HEK293 (cell line): ENCODE results near the gene ZSCAN10.

Experiments used
- CTCF ChIA-PET: fragments of 350-600 bp; formaldehyde crosslinking; extraction: SDS; loops from one replicate; lab custom pipeline; 2021; ENCODE audit warnings: antibody characterized with exemption; lab: Yijun Ruan, JAX
- POLR2A ChIA-PET: fragments of 300-600 bp; formaldehyde crosslinking; extraction: SDS; loops from one replicate; lab custom pipeline; 2020; ENCODE audit warnings: antibody characterized with exemption, inconsistent platforms; lab: Yijun Ruan, JAX
- H3K27ac ChIP-seq: fragments of 200-500 bp; sonication (Bioruptor generic); 2 replicates; pipeline ENCODE4 v1.5.1; 2014; ENCODE audit warnings: low read depth, low read length, control low read depth, inconsistent platforms; ENCODE audit errors: extremely low read depth
- H3K36me3 ChIP-seq, 2 experiments: fragments of 200-500 bp in 1 of 2; sonication (Bioruptor generic) in 1 of 2; 1 replicate in 1 of 2; 2 replicates in 1 of 2; pipeline ENCODE4 v1.5.1; 2014 to 2017; ENCODE audit warnings: inconsistent platforms in 2 of 2, low read length in 2 of 2; ENCODE audit not compliant: control insufficient read depth in 2 of 2, insufficient read depth in 1 of 2
- H3K4me1 ChIP-seq: fragments of 200-500 bp; sonication (Bioruptor generic); 2 replicates; pipeline ENCODE4 v1.5.1; 2014; ENCODE audit warnings: mild to moderate bottlenecking, low read length, inconsistent platforms; ENCODE audit not compliant: control insufficient read depth, insufficient read depth
- H3K4me3 ChIP-seq: 2 replicates; pipeline ENCODE4 v1.5.1; 2011; ENCODE audit warnings: low read depth, mild to moderate bottlenecking, control low read depth, low read length, moderate library complexity
- H3K9me3 ChIP-seq: fragments of 200-500 bp; sonication (Bioruptor generic); 2 replicates; pipeline ENCODE4 v1.5.1; 2014; ENCODE audit warnings: low read depth, low read length, inconsistent platforms; ENCODE audit not compliant: control insufficient read depth, insufficient read depth
- CTCF ChIP-seq: fragments of 450-650 bp; formaldehyde crosslinking; IDR thresholded peaks from 2 replicates; pipeline ENCODE4 v1.5.1; 2016; ENCODE audit warnings: missing biosample characterization, missing genetic modification characterization
- GLIS1 ChIP-seq: fragments of 450-650 bp; formaldehyde crosslinking; IDR thresholded peaks from 2 replicates; pipeline ENCODE4 v1.5.1; 2016; ENCODE audit warnings: missing biosample characterization, missing genetic modification characterization
- GLIS2 ChIP-seq: fragments of 450-650 bp; formaldehyde crosslinking; IDR thresholded peaks from 2 replicates; pipeline ENCODE4 v1.5.1; 2016; ENCODE audit warnings: missing biosample characterization, missing genetic modification characterization
- HOXA7 ChIP-seq: sonication (generic); formaldehyde crosslinking; IDR thresholded peaks from 2 replicates; pipeline ENCODE4 v1.8.1; 2022; ENCODE audit warnings: missing genetic modification reagents, borderline replicate concordance
- IKZF3 ChIP-seq: fragments of 450-650 bp; IDR thresholded peaks from 2 replicates; pipeline ENCODE4 v1.5.0; 2018; ENCODE audit warnings: missing biosample characterization, mild to moderate bottlenecking, missing genetic modification characterization, moderate library complexity
- REST ChIP-seq: fragments of 450-650 bp; formaldehyde crosslinking; IDR thresholded peaks from 2 replicates; pipeline ENCODE4 v1.5.1; 2016; ENCODE audit warnings: missing biosample characterization, missing genetic modification characterization
- SP2 ChIP-seq: fragments of 450-650 bp; formaldehyde crosslinking; IDR thresholded peaks from 2 replicates; pipeline ENCODE4 v1.5.1; 2016; ENCODE audit warnings: missing biosample characterization, missing genetic modification characterization
- ZBTB48 ChIP-seq: fragments of 450-650 bp; formaldehyde crosslinking; IDR thresholded peaks from 2 replicates; pipeline ENCODE4 v1.5.1; 2016; ENCODE audit warnings: missing biosample characterization, missing genetic modification characterization
- ZBTB8A ChIP-seq: fragments of 450-650 bp; formaldehyde crosslinking; IDR thresholded peaks from 2 replicates; pipeline ENCODE4 v1.5.1; 2016; ENCODE audit warnings: missing biosample characterization, missing genetic modification characterization
- ZFHX2 ChIP-seq: fragments of 450-650 bp; formaldehyde crosslinking; conservative IDR thresholded peaks from 2 replicates; pipeline ENCODE4 v1.5.1; 2016; ENCODE audit warnings: missing biosample characterization, missing genetic modification characterization
- ZIC2 ChIP-seq: fragments of 450-650 bp; formaldehyde crosslinking; IDR thresholded peaks from 2 replicates; pipeline ENCODE4 v1.5.1; 2016; ENCODE audit warnings: missing biosample characterization, missing genetic modification characterization
- ZNF2 ChIP-seq: fragments of 450-650 bp; formaldehyde crosslinking; IDR thresholded peaks from 2 replicates; pipeline ENCODE4 v1.5.1; 2016; ENCODE audit warnings: missing biosample characterization, missing genetic modification characterization
- ZNF561 ChIP-seq: fragments of 450-650 bp; IDR thresholded peaks from 2 replicates; pipeline ENCODE4 v1.5.1; 2018; ENCODE audit warnings: missing biosample characterization, missing genetic modification characterization, borderline replicate concordance
- ZNF600 ChIP-seq: fragments of 450-650 bp; formaldehyde crosslinking; IDR thresholded peaks from 2 replicates; pipeline ENCODE4 v1.5.1; 2016; ENCODE audit warnings: missing biosample characterization, missing genetic modification characterization
- ZNF776 ChIP-seq: fragments of 450-650 bp; formaldehyde crosslinking; IDR thresholded peaks from 2 replicates; pipeline ENCODE4 v1.5.0; 2017; ENCODE audit warnings: missing biosample characterization, missing genetic modification characterization, borderline replicate concordance
- TF ChIP-seq, protein P1 (sequence below): fragments of 450-650 bp; formaldehyde crosslinking; IDR thresholded peaks from 2 replicates; pipeline ENCODE4 v1.5.1; 2017; ENCODE audit warnings: missing biosample characterization, missing genetic modification characterization
- TF ChIP-seq, protein P2 (sequence below): fragments of 450-650 bp; formaldehyde crosslinking; IDR thresholded peaks from 2 replicates; pipeline ENCODE4 v1.5.1; 2016; ENCODE audit warnings: missing biosample characterization, missing genetic modification characterization
- TF ChIP-seq, protein P3 (sequence below): fragments of 450-650 bp; formaldehyde crosslinking; IDR thresholded peaks from 2 replicates; pipeline ENCODE4 v1.5.1; 2016; ENCODE audit warnings: missing biosample characterization, missing genetic modification characterization

Gene ZSCAN10

DNA sequence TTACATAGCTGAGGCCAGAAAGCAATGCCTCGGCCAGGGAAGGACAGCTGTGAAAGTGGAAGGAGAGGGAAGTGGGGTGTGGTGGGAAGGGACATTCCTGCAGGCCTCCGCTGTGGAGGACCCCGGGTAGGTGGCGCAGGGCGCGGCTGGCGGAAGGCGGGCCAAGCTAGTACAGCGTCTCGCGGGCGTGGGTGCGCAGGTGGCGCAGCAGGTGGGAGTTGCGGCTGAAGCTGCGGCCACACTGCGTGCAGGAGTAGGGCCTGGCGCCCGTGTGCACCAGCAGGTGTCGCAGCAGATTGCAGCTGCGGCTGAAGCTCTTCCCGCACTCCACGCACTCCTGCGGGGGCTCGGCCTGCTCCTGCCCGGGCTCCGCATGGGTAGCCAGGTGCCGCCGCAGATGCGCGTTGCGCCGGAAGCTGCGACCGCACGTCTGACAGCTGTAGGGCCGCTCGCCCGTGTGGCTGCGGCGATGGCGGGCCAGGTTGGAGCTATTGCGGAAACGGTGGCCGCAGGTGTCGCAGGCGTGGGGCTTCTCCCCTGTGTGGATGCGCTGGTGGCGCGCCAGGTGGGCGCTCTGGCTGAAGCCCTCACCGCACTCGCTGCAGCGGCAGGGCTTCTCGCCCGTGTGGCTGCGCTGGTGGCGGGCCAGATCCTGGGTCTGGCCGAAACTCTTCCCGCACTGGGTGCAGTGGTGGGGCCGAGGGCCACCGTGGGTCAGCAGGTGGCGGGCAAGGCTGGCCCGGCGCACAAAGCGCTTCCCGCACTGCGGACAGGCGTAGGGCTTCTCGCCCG, 10.0 kb downstream of the ZSCAN10 start:
- H3K4me3 ChIP-seq, result no peak overlapping the region
- H3K4me1 ChIP-seq, result no peaks in the 10 kb centered on the region
- H3K9me3 ChIP-seq, result no peaks in the 10 kb centered on the region
- ChIA-PET CTCF (interaction anchor here (0.6 to 0.8 kb wide), 2 partner anchors 30 to 138 kb away, joined by 3 read pairs; no protein-coding TSS in a partner anchor), POLR2A (no interaction called here)
- TF ChIP-seq ZNF561, result no peak
- TF ChIP-seq, protein P1, sequence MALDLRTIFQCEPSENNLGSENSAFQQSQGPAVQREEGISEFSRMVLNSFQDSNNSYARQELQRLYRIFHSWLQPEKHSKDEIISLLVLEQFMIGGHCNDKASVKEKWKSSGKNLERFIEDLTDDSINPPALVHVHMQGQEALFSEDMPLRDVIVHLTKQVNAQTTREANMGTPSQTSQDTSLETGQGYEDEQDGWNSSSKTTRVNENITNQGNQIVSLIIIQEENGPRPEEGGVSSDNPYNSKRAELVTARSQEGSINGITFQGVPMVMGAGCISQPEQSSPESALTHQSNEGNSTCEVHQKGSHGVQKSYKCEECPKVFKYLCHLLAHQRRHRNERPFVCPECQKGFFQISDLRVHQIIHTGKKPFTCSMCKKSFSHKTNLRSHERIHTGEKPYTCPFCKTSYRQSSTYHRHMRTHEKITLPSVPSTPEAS (tag by site-specific recombination), result no peak
- no peak for TF ChIP-seq HOXA7 (CRISPR knock-in tag)
- TF ChIP-seq ZBTB8A (tag by site-specific recombination), result no peak
- no peak for TF ChIP-seq ZFHX2 (tag by site-specific recombination)
- no peak for TF ChIP-seq ZNF2 (tag by site-specific recombination)
- no peak overlapping the region for H3K27ac ChIP-seq
- no peaks in the 10 kb centered on the region for H3K36me3 ChIP-seq

GRCh38 chr16:3088450-3088849, 10.6 kb downstream of the ZSCAN10 start:
- POLR2A ChIA-PET, result no interaction called here
- H3K4me3 ChIP-seq, result no peak overlapping the region
- no peak for TF ChIP-seq ZNF776 (tag by site-specific recombination)
- TF ChIP-seq IKZF3, result 0 out of 2 replicates have a peak, but pooled peaks have one; percentile 23
- TF ChIP-seq, all 188 proteins: peak for 1
- no peaks in the 10 kb centered on the region for H3K9me3 ChIP-seq
- CTCF ChIA-PET, result interaction anchor here (0.6 to 0.8 kb wide), 2 partner anchors 30 to 138 kb away, joined by 3 read pairs; no protein-coding TSS in a partner anchor
- no peaks in the 10 kb centered on the region for H3K36me3 ChIP-seq
- H3K27ac ChIP-seq, result no peak overlapping the region
- H3K4me1 ChIP-seq, result no peaks in the 10 kb centered on the region

DNA sequence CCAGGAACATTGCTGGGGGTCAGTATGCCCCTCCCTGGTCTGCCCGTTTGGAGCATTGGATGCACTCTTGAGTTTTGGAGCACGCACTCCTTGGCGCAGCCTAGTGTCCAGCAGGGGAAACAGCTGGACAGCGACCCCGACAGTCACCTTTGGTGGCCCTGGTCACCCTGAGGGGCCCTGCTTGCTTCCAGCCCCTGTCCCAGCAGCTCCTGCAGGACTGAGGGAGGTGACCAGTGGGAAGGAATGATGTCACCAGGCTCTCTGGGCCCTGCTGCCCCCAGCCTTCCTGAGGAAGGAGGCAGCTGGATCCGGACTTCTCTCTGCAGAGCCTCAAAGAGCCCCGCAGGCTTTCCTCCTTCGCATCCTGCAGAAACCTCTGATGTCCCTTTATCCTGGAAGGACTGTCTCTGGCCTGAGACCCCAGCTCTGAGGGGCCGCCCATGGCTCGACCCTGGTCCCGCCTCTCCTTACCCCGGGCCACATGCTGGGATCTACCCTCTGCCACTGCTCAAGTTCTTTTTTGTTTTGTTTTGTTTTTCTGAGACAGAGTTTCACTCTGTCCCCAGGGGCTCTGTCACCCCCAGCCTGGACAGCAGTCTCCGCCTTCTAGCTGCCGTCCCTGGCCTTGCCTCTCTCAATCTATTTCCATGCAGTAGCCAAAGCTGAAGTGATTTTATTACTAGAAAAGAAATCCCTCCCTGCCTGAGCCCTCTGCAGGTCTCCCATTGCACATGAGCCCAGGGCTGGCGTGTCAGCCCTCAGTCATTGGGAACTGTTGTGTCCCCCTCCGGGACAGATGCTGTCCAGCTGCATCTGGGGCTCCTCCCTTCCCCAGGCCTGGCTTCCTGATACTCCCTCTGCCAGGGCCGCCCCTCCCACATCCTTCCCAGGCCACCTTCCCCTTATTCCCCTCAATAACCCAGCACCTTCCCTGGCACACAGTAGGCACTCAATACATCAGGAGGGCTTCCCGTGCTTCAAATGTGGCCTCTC, 11.6 kb downstream of the ZSCAN10 start:
- H3K36me3 ChIP-seq, result no peaks in the 10 kb centered on the region
- H3K4me3 ChIP-seq, result no peak overlapping the region
- H3K9me3 ChIP-seq, result no peaks in the 10 kb centered on the region
- ChIA-PET CTCF (interaction anchor here (0.7 to 1.4 kb wide), 7 partner anchors 8 to 973 kb away, joined by 3 to 5 read pairs (median 3); no protein-coding TSS in a partner anchor), POLR2A (no interaction called here)
- no peak overlapping the region for H3K27ac ChIP-seq
- no peaks in the 10 kb centered on the region for H3K4me1 ChIP-seq
- TF ChIP-seq ZBTB48 (tag by site-specific recombination) (no peak), CTCF (peak; percentile 18; the same call in 1 of the 2 replicates), SP2 (tag by site-specific recombination) (peak; percentile 15; the same call in 1 of the 2 replicates), GLIS2 (tag by site-specific recombination) (peak; percentile 62; the same call in 1 of the 2 replicates), GLIS1 (tag by site-specific recombination) (no peak), ZNF600 (peak; percentile 82), REST (tag by site-specific recombination) (peak; percentile 67), ZIC2 (tag by site-specific recombination) (peak; percentile 33)
- TF ChIP-seq, protein P2, sequence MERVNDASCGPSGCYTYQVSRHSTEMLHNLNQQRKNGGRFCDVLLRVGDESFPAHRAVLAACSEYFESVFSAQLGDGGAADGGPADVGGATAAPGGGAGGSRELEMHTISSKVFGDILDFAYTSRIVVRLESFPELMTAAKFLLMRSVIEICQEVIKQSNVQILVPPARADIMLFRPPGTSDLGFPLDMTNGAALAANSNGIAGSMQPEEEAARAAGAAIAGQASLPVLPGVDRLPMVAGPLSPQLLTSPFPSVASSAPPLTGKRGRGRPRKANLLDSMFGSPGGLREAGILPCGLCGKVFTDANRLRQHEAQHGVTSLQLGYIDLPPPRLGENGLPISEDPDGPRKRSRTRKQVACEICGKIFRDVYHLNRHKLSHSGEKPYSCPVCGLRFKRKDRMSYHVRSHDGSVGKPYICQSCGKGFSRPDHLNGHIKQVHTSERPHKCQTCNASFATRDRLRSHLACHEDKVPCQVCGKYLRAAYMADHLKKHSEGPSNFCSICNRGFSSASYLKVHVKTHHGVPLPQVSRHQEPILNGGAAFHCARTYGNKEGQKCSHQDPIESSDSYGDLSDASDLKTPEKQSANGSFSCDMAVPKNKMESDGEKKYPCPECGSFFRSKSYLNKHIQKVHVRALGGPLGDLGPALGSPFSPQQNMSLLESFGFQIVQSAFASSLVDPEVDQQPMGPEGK, result peak; percentile 48; the same call in 1 of the 2 replicates
- TF ChIP-seq, protein P3, sequence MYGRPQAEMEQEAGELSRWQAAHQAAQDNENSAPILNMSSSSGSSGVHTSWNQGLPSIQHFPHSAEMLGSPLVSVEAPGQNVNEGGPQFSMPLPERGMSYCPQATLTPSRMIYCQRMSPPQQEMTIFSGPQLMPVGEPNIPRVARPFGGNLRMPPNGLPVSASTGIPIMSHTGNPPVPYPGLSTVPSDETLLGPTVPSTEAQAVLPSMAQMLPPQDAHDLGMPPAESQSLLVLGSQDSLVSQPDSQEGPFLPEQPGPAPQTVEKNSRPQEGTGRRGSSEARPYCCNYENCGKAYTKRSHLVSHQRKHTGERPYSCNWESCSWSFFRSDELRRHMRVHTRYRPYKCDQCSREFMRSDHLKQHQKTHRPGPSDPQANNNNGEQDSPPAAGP (tag by site-specific recombination), result 0 out of 2 replicates have a peak, but pooled peaks have one; percentile 27
